CD4-positive, alpha-beta memory T cell (primary cell): ENCODE measurements around the gene OPRL1. TPM values are rescaled to one million over a fixed set of nuclear protein-coding genes. Genes with fewer than 3 reads are reported as not detected.

Experiments used
- CTCF ChIA-PET: fragments of 350-600 bp; sonication (Branson Sonifier 250); formaldehyde crosslinking; loops from one replicate; lab custom pipeline; 2021; ENCODE audit warnings: inconsistent platforms; ENCODE audit not compliant: partially characterized antibody; lab: Charles Lee
- POLR2A ChIA-PET: fragments of 350-600 bp; sonication (Branson Sonifier 250); formaldehyde crosslinking; loops from one replicate; lab custom pipeline; 2021; ENCODE audit not compliant: partially characterized antibody; lab: Charles Lee
- DNase-seq, 5 donors: peaks; one replicate each; pipeline versions ENCODE4 v3.0.0 to v3.0.0-alpha.2; 2020 to 2022; ENCODE audit warnings: mixed read lengths in 1 of 5
- H3K27ac ChIP-seq: one replicate; pipeline ENCODE4 v1.7.0; 2013; ENCODE audit warnings: low read depth, low read length
- H3K27me3 ChIP-seq: 2 replicates; pipeline ENCODE4 v1.7.0; 2013; ENCODE audit warnings: mild to moderate bottlenecking, low read length, moderate library complexity; ENCODE audit not compliant: insufficient read depth
- H3K36me3 ChIP-seq: 2 replicates; pipeline ENCODE4 v1.7.0; 2013; ENCODE audit warnings: mild to moderate bottlenecking, low read length, moderate library complexity; ENCODE audit not compliant: insufficient read depth
- H3K4me1 ChIP-seq: 2 replicates; pipeline ENCODE4 v1.7.0; 2013; ENCODE audit warnings: mild to moderate bottlenecking, low read length, moderate library complexity; ENCODE audit not compliant: insufficient read depth
- H3K4me3 ChIP-seq, 2 donors: one replicate each; pipeline ENCODE4 v1.7.0; 2013; ENCODE audit warnings: low read length in 2 of 2, mild to moderate bottlenecking in 1 of 2
- H3K9me3 ChIP-seq, 2 donors: one replicate each; pipeline ENCODE4 v1.7.0; 2013; ENCODE audit warnings: low read length in 2 of 2, control low read depth in 1 of 2; ENCODE audit not compliant: control insufficient read depth in 1 of 2
- H3K27ac Mint-ChIP-seq, 7 donors: one replicate each; pipeline ENCODE4 v1.8.0; 2020 to 2021; ENCODE audit warnings: mixed read lengths in 7 of 7, mild to moderate bottlenecking in 6 of 7, inconsistent platforms in 3 of 7, moderate library complexity in 3 of 7
- H3K27me3 Mint-ChIP-seq, 2 donors: one replicate each; pipeline ENCODE4 v1.8.0; 2020 to 2021; ENCODE audit warnings: mixed read lengths in 2 of 2
- H3K36me3 Mint-ChIP-seq, 2 donors: one replicate each; pipeline ENCODE4 v1.8.0; 2020 to 2021; ENCODE audit warnings: mixed read lengths in 2 of 2, inconsistent platforms in 1 of 2, mild to moderate bottlenecking in 1 of 2
- H3K4me1 Mint-ChIP-seq, 4 donors: one replicate each; pipeline ENCODE4 v1.8.0; 2020 to 2021; ENCODE audit warnings: mixed read lengths in 4 of 4, mild to moderate bottlenecking in 1 of 4
- H3K4me3 Mint-ChIP-seq, 8 donors: one replicate each; pipeline ENCODE4 v1.8.0; 2020 to 2021; ENCODE audit warnings: mixed read lengths in 8 of 8, mild to moderate bottlenecking in 7 of 8, moderate library complexity in 6 of 8, inconsistent platforms in 3 of 8
- H3K9me3 Mint-ChIP-seq, 8 donors: one replicate each; pipeline ENCODE4 v1.8.0; 2020 to 2021; ENCODE audit warnings: mixed read lengths in 8 of 8, mild to moderate bottlenecking in 5 of 8, inconsistent platforms in 3 of 8, moderate library complexity in 1 of 8
- intact Hi-C: fragments of 100-400 bp; cut with micrococcal nuclease; formaldehyde crosslinking; loops from one replicate; pipeline ENCODE4 v1.15.1; 2023
- polyA plus RNA-seq, 2 donors: library from polyadenylated mRNA; unstranded; fragments of 300-500 nt; fragmentation: Illumina TruSeq; gene quantifications; one replicate each; pipeline ENCODE4 v1.2.3, GENCODE V29; 2021
- total RNA-seq, 2 experiments: library from RNA; stranded (reverse); gene quantifications; one replicate each; pipeline ENCODE4 v1.2.3, GENCODE V29; 2021

The OPRL1 gene
- total RNA-seq (1 to 10 TPM in 1 of 2 experiments, under 1 TPM in 1; 0.87 to 1.1 TPM), polyA plus RNA-seq (1 to 10 TPM in 1 of 2 donors, under 1 TPM in 1; 0.68 to 1.1 TPM)

GRCh38 chr20:64080013-64080812 lies at the start of gene OPRL1:
TSS of gene OPRL1 (plus strand) at chr20:64080082. CDS start at chr20:64092721, 12,639 bp downstream.
- peaks cover 48% of the 10 kb centered on the region for H3K4me1 ChIP-seq
- POLR2A ChIA-PET: interaction anchor here (0.9 to 3.5 kb wide), 14 partner anchors 10 to 1076 kb away, joined by 3 to 29 read pairs (median 6); partner anchors contain the start of genes LIME1, PCMTD2, PPDPF and TCEA2
- intact Hi-C loops: no loop called here

GRCh38 chr20:64030371-64031134 lies 49.3 kb upstream of the OPRL1 start:
- no peaks in the 10 kb centered on the region for H3K9me3 ChIP-seq
- H3K4me1 Mint-ChIP-seq: peaks cover 9 to 20% (median 15%) of the 10 kb centered on the region in 4 donors
- H3K36me3 Mint-ChIP-seq: peaks cover 55 to 65% of the 10 kb centered on the region in 2 donors
- no peak overlapping the region for H3K4me3 ChIP-seq
- peak overlapping the region in 1 of 7 donors; percentile 36 for H3K27ac Mint-ChIP-seq
- ChIA-PET CTCF (no interaction called here), POLR2A (no interaction called here)
- intact Hi-C loops: no loop called here
- H3K4me1 ChIP-seq: peaks cover 20% of the 10 kb centered on the region
- no peaks in the 10 kb centered on the region for H3K9me3 Mint-ChIP-seq
- no peaks in the 10 kb centered on the region for H3K27me3 ChIP-seq
- DNase-seq: no peak
- no peaks in the 10 kb centered on the region for H3K27me3 Mint-ChIP-seq
- no peak overlapping the region for H3K27ac ChIP-seq
- H3K4me3 Mint-ChIP-seq: no peak overlapping the region
- peaks cover 59% of the 10 kb centered on the region for H3K36me3 ChIP-seq

More at GRCh38 chr20:64080013-64080812, at the start of gene OPRL1:
- no peaks in the 10 kb centered on the region for H3K9me3 ChIP-seq
- DNase-seq: peak; percentile 50 to 86 (median 57)
- Mint-ChIP-seq H3K4me3 (peak within 1 kb of the TSS; percentile 86 to 95 (median 90)), H3K9me3 (no peaks in the 10 kb centered on the region), H3K27me3 (no peaks in the 10 kb centered on the region), H3K4me1 (peaks cover 11 to 62% (median 37%) of the 10 kb centered on the region in 4 donors), H3K27ac (peak within 1 kb of the TSS; percentile 83 to 94 (median 92)), H3K36me3 (peaks cover 0 to 15% of the 10 kb centered on the region in 2 donors)
- CTCF ChIA-PET: interaction anchor here (1.0 to 5.2 kb wide), 6 partner anchors 18 to 176 kb away, joined by 3 to 73 read pairs (median 5); no protein-coding TSS in a partner anchor
- peak within 1 kb of the TSS; percentile 74 for H3K27ac ChIP-seq
- H3K27me3 ChIP-seq: no peaks in the 10 kb centered on the region
- H3K36me3 ChIP-seq: peaks cover 9% of the 10 kb centered on the region
- H3K4me3 ChIP-seq: peak within 1 kb of the TSS; percentile 73 to 97

GRCh38 chr20:64031822-64032314 lies 48.0 kb upstream of the OPRL1 start:
- POLR2A ChIA-PET: no interaction called here

GRCh38 chr20:64032706-64033624 lies 46.9 kb upstream of the OPRL1 start:
- peaks cover 38% of the 10 kb centered on the region for H3K36me3 ChIP-seq
- peak overlapping the region in 3 of 7 donors; percentile 12 to 88 (median 64) for H3K27ac Mint-ChIP-seq

More at GRCh38 chr20:64031822-64032314, 48.0 kb upstream of the OPRL1 start:
- intact Hi-C loops: no loop called here
- no peak for DNase-seq
- Mint-ChIP-seq H3K36me3 (peaks cover 48 to 57% of the 10 kb centered on the region in 2 donors), H3K27me3 (no peaks in the 10 kb centered on the region), H3K4me3 (no peak overlapping the region), H3K9me3 (no peaks in the 10 kb centered on the region), H3K27ac (no peak overlapping the region), H3K4me1 (peaks cover 9 to 33% (median 15%) of the 10 kb centered on the region in 4 donors)
- peaks cover 33% of the 10 kb centered on the region for H3K4me1 ChIP-seq
- no peak overlapping the region for H3K4me3 ChIP-seq
- H3K27ac ChIP-seq: no peak overlapping the region
- CTCF ChIA-PET: no interaction called here
- peaks cover 49% of the 10 kb centered on the region for H3K36me3 ChIP-seq
- no peaks in the 10 kb centered on the region for H3K9me3 ChIP-seq
- no peaks in the 10 kb centered on the region for H3K27me3 ChIP-seq

GRCh38 chr20:64033981-64034493 lies 45.8 kb upstream of the OPRL1 start:
- Histone ChIP-seq H3K27ac (peak overlapping the region; percentile 54), H3K4me1 (peaks cover 46% of the 10 kb centered on the region), H3K4me3 (no peak overlapping the region), H3K36me3 (peaks cover 31% of the 10 kb centered on the region), H3K9me3 (no peaks in the 10 kb centered on the region), H3K27me3 (no peaks in the 10 kb centered on the region)
- CTCF ChIA-PET: interaction anchor here (11.7 kb wide), 1 partner anchor 24 kb away, joined by 133 read pairs; the partner anchor contains the start of gene TCEA2
- intact Hi-C loops: no loop called here
- Mint-ChIP-seq H3K4me3 (no peak overlapping the region), H3K27me3 (no peaks in the 10 kb centered on the region), H3K9me3 (no peaks in the 10 kb centered on the region), H3K4me1 (peaks cover 12 to 42% (median 20%) of the 10 kb centered on the region in 4 donors), H3K27ac (peak overlapping the region in 5 of 7 donors; percentile 48 to 88 (median 85)), H3K36me3 (peaks cover 27 to 40% of the 10 kb centered on the region in 2 donors)
- no peak for DNase-seq
- POLR2A ChIA-PET: interaction anchor here (2.2 kb wide), 1 partner anchor 11 kb away, joined by 6 read pairs; no protein-coding TSS in a partner anchor

More at GRCh38 chr20:64032706-64033624, 46.9 kb upstream of the OPRL1 start:
- Histone ChIP-seq H3K9me3 (no peaks in the 10 kb centered on the region), H3K4me3 (no peak overlapping the region), H3K27me3 (no peaks in the 10 kb centered on the region), H3K27ac (no peak overlapping the region), H3K4me1 (peaks cover 44% of the 10 kb centered on the region)
- intact Hi-C loops: no loop called here
- no peak overlapping the region for H3K4me3 Mint-ChIP-seq
- ChIA-PET CTCF (interaction anchor here (1.0 kb wide), 1 partner anchor 53 kb away, joined by 3 read pairs; the partner anchor contains the start of gene SAMD10), POLR2A (interaction anchor here (2.2 kb wide), 1 partner anchor 10 kb away, joined by 6 read pairs; no protein-coding TSS in a partner anchor)
- H3K9me3 Mint-ChIP-seq: no peaks in the 10 kb centered on the region
- no peak for DNase-seq
- H3K36me3 Mint-ChIP-seq: peaks cover 37 to 47% of the 10 kb centered on the region in 2 donors
- H3K4me1 Mint-ChIP-seq: peaks cover 12 to 42% (median 20%) of the 10 kb centered on the region in 4 donors
- H3K27me3 Mint-ChIP-seq: no peaks in the 10 kb centered on the region
